K562 (cell line): ENCODE data around the gene PKLR. TPM values are rescaled to one million over a fixed set of nuclear protein-coding genes. Genes with fewer than 3 reads are reported as not detected.
A peak's percentile ranks its signal among the peaks of the same experiment; 100 is the strongest.

Experiments
- CREB3 ChIP-seq: fragments of 450-650 bp; conservative IDR thresholded peaks from 2 replicates; pipeline ENCODE4 v1.6.1; 2016; ENCODE audit warnings: missing genetic modification characterization, low read depth, mild to moderate bottlenecking, missing compliant biosample characterization, moderate library complexity
- CTBP1 ChIP-seq: fragments of 450-650 bp; IDR thresholded peaks from 2 replicates; pipeline ENCODE4 v1.6.1; 2016; ENCODE audit warnings: borderline replicate concordance
- DNMT1 ChIP-seq: fragments of 450-650 bp; IDR thresholded peaks from 2 replicates; pipeline ENCODE4 v1.6.1; 2016; ENCODE audit warnings: antibody characterized with exemption, mild to moderate bottlenecking
- ERF ChIP-seq: fragments of 450-650 bp; formaldehyde crosslinking; IDR thresholded peaks from 2 replicates; pipeline ENCODE4 v1.4.0; 2020; ENCODE audit warnings: mild to moderate bottlenecking, mixed read lengths
- FOXK1 ChIP-seq: sonication (generic); formaldehyde crosslinking; IDR thresholded peaks from 2 replicates; pipeline ENCODE4 v1.8.0; 2022; ENCODE audit warnings: missing genetic modification reagents, mild to moderate bottlenecking, borderline replicate concordance
- FOXM1 ChIP-seq, 2 experiments: fragments of 450-650 bp in 1 of 2; sonication (generic) in 1 of 2; formaldehyde crosslinking in 1 of 2; IDR thresholded peaks; 2 replicates each; pipeline versions ENCODE4 v1.6.1 to v1.9.0; 2017 to 2022; ENCODE audit warnings: low read depth in 2 of 2, mild to moderate bottlenecking in 2 of 2, missing genetic modification reagents in 1 of 2, moderate library complexity in 1 of 2
- HINFP ChIP-seq: fragments of 450-650 bp; conservative IDR thresholded peaks from 2 replicates; pipeline ENCODE4 v1.6.1; 2016; ENCODE audit warnings: missing genetic modification characterization, low read depth, mild to moderate bottlenecking, control low read depth, missing compliant biosample characterization
- MLLT1 ChIP-seq, 2 experiments: fragments of 450-650 bp; IDR thresholded peaks; 2 replicates each; pipeline ENCODE4 v1.6.1; 2016
- NFRKB ChIP-seq: fragments of 450-650 bp; IDR thresholded peaks from 2 replicates; pipeline ENCODE4 v1.6.1; 2016; ENCODE audit warnings: low read depth
- NKRF ChIP-seq: fragments of 450-650 bp; IDR thresholded peaks from 2 replicates; pipeline ENCODE4 v1.6.1; 2016; ENCODE audit warnings: borderline replicate concordance
- TEAD4 ChIP-seq, 2 experiments: sonication (generic) in 1 of 2; formaldehyde crosslinking in 1 of 2; IDR thresholded peaks; 2 replicates each; pipeline versions ENCODE4 v1.6.1 to v1.8.0; 2012 to 2022; ENCODE audit warnings: borderline replicate concordance in 1 of 2, inconsistent platforms in 1 of 2, low read length in 1 of 2, mild to moderate bottlenecking in 1 of 2, missing genetic modification reagents in 1 of 2
- YY1 ChIP-seq, 3 experiments: IDR thresholded peaks; 2 replicates each; pipeline ENCODE4 v1.6.1; 2011; ENCODE audit warnings: low read length in 2 of 3, mild to moderate bottlenecking in 2 of 3, moderate library complexity in 2 of 3, borderline replicate concordance in 1 of 3, control low read depth in 1 of 3, low read depth in 1 of 3; ENCODE audit not compliant: insufficient read depth in 3 of 3, insufficient replicate concordance in 2 of 3, control insufficient read depth in 1 of 3, insufficient read length in 1 of 3; ENCODE audit errors: extremely low read depth in 1 of 3
- ZC3H8 ChIP-seq: fragments of 450-650 bp; IDR thresholded peaks from 2 replicates; pipeline ENCODE4 v1.6.1; 2017
- ZNF217 ChIP-seq: sonication (generic); formaldehyde crosslinking; IDR thresholded peaks from 2 replicates; pipeline ENCODE4 v1.8.0; 2022; ENCODE audit warnings: mild to moderate bottlenecking, missing genetic modification reagents
- ZNF282 ChIP-seq: sonication (generic); formaldehyde crosslinking; IDR thresholded peaks from 2 replicates; pipeline ENCODE4 v1.8.1; 2023; ENCODE audit warnings: missing genetic modification reagents
- polyA plus RNA-seq, 8 experiments: library from polyadenylated mRNA; depleted of rRNA in 4 of 8; stranded (reverse) in 5 of 8; unstranded in 3 of 8; fragments of >200 nt; fragmentation: Nextera tagmentation in 2 of 8; fragmentation: Illumina TruSeq in 1 of 8; extraction: Ambion mirVana in 2 of 8; extraction: Trizol in 1 of 8; gene quantifications; 2 replicates each; pipeline versions ENCODE4 v1.2.1 to v1.2.3, GENCODE V29; 2011 to 2014; ENCODE audit warnings: inconsistent platforms in 1 of 8, missing spikeins in 1 of 8
- total RNA-seq, 7 experiments: library from RNA; depleted of rRNA in 6 of 7; stranded (reverse); fragments of >200 nt in 6 of 7; fragmentation: Illumina TruSeq in 2 of 7; extraction: Trizol in 2 of 7; gene quantifications; 2 replicates each; pipeline versions ENCODE4 v1.2.1 to v1.2.3, GENCODE V29; 2011 to 2021; ENCODE audit warnings: low replicate concordance in 1 of 7

Gene PKLR
- total and polyA plus RNA-seq, 9 of the 15 experiments (the other 6 are each of a cell fraction or from before 2014, with no cell fraction given): 10.7 to 78.4 (median 38.2) TPM

GRCh38 chr1:155272466-155273342 lies 28.5 kb downstream of the PKLR start (continued):
- 0 out of 2 replicates have a peak, but pooled peaks have one; percentile 8 for TF ChIP-seq NKRF
- TF ChIP-seq FOXM1 (IDR thresholded peaks at IDR 0.05; ENCODE audit: low read depth): no peak
- 0 out of 2 replicates have a peak, but pooled peaks have one; percentile 9 for TF ChIP-seq FOXM1 (CRISPR knock-in tag; IDR thresholded peaks at IDR 0.05; ENCODE audit: low read depth)
- TF ChIP-seq ZNF282 (CRISPR knock-in tag): no peak
- TF ChIP-seq ZC3H8: no peak
- TF ChIP-seq YY1 (IDR thresholded peaks at IDR 0.05; ENCODE audit: borderline replicate concordance in 1 of 3, control insufficient read depth in 1 of 3, extremely low read depth in 1 of 3, insufficient read depth in 3 of 3, insufficient read length in 1 of 3, insufficient replicate concordance in 2 of 3, low read depth in 1 of 3, low read length in 2 of 3): peak; percentile 56 to 93 (median 88)
- no peak for TF ChIP-seq DNMT1
- no peak for TF ChIP-seq HINFP (tag)
- no peak for TF ChIP-seq ERF (CRISPR knock-in tag)
- TF ChIP-seq CREB3 (tag): no peak
- TF ChIP-seq CTBP1: 0 out of 2 replicates have a peak, but pooled peaks have one; percentile 5
- 0 out of 4 replicates have a peak, but pooled peaks of 1 of the 2 experiments have one; percentile 8 for TF ChIP-seq MLLT1 (IDR thresholded peaks at IDR 0.05)
- TF ChIP-seq FOXK1: no peak
- no peak for TF ChIP-seq ZNF217 (CRISPR knock-in tag)
- 0 out of 2 replicates have a peak, but pooled peaks have one; percentile 6 for TF ChIP-seq TEAD4 (IDR thresholded peaks at IDR 0.05; ENCODE audit: low read length)
- no peak for TF ChIP-seq TEAD4 (CRISPR knock-in tag; IDR thresholded peaks at IDR 0.05; ENCODE audit: borderline replicate concordance)
- TF ChIP-seq NFRKB: peak; percentile 25
